ENCODE results near the gene TXNIP.
A peak's percentile ranks its signal among the peaks of the same experiment; 100 is the strongest.
"Not testable (repeated sequence)": the region's sequence is repeated elsewhere in the genome, so short reads cannot be mapped to it uniquely, and the experiment has no call there.

Gene TXNIP, protein sequence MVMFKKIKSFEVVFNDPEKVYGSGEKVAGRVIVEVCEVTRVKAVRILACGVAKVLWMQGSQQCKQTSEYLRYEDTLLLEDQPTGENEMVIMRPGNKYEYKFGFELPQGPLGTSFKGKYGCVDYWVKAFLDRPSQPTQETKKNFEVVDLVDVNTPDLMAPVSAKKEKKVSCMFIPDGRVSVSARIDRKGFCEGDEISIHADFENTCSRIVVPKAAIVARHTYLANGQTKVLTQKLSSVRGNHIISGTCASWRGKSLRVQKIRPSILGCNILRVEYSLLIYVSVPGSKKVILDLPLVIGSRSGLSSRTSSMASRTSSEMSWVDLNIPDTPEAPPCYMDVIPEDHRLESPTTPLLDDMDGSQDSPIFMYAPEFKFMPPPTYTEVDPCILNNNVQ

DNA sequence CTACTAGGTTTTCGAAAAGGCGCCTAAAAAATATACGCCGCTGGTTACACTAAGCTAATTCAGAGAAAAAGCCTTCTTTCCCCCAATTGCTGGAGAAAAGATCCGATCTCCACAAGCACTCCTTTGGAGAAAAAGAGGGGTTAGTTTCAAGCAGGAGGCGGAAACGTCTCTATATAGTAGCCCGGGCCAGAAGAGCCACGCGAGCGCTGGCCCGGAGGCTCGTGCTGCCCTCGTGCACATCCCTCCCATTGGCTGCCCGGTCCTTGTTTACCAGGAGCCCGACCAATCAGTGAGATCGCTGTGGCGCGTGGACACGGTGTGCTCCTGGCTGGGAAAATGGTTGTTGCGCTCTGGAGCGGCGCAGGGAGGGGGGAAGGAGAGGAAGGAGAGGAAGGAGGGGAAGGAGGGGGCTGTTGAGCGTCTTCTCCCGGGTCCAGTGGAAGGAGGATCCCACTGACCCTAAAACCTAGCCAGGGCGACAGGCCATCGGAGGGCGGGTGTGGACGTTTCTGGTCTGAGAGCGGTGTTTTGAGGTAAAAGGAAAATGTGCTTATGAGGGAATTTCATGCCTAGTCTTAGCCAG, at the start of gene TXNIP:
TXNIP (minus strand) TSS at position 147 of the 583 bp plus-strand sequence. CDS start 313 bp downstream, outside the sequence.
- DNase-seq, result peak; percentile 98
- in situ Hi-C loops (cut with HindIII; ENCODE audit: low pct_ligation_motif_present, low pct_unique_long_range_greater_than_20kb, low sequenced_read_pairs), result no loop called here

DNA sequence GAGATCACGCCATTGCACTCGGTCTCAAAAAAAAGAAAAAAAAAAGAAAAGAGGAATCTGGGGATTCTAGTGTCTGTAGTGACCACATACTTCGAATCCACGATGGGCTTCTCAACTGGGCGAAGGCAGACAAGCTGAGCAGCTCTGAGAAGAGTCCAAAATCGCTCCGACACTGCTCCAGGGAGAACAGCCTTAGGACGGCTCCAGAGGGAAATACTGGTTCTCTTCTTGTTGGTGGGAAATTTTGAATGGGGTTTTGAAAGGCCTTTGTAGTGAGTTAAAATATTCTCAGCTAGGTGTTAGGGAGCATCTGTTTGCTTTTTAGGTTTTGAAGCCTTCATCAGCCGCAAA, 43.4 kb upstream of the TXNIP start:
- no peak for DNase-seq
- in situ Hi-C loops (cut with HindIII; ENCODE audit: low pct_ligation_motif_present, low pct_unique_long_range_greater_than_20kb, low sequenced_read_pairs), result no loop called here

DNA sequence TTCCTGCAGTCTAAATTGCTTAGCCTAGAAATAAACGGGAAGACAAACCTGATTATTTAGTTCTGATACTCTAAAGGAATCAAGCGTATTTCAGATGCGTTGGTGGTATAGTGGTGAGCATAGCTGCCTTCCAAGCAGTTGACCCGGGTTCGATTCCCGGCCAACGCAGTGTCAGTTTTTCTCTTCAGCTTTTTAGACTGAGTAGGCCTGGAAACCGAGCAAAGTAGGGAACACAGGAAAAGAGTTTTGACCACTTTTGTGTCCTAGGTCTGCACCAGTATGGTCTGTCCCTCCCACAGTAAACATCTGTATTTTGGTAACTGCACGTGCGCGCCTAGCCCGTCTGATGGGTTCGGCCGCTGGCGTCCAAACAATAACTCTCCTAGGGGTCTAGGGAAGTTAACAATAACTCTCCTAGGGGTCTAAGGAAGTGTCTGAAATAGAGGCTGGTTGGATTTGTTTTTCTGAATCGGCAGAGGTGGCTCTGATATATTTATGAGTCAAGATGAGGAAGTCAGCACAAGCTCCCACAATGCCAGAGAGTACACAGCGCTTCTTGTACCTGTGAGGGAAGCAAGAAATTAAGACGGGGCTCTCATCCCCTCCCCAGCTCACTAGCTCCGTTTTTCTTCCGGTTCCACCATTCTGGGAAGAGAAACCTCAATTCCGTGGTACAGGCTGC, 40.7 kb upstream of the TXNIP start:
- DNase-seq, result peak; percentile 91
- in situ Hi-C loops (cut with HindIII; ENCODE audit: low pct_ligation_motif_present, low pct_unique_long_range_greater_than_20kb, low sequenced_read_pairs), result no loop called here

DNA sequence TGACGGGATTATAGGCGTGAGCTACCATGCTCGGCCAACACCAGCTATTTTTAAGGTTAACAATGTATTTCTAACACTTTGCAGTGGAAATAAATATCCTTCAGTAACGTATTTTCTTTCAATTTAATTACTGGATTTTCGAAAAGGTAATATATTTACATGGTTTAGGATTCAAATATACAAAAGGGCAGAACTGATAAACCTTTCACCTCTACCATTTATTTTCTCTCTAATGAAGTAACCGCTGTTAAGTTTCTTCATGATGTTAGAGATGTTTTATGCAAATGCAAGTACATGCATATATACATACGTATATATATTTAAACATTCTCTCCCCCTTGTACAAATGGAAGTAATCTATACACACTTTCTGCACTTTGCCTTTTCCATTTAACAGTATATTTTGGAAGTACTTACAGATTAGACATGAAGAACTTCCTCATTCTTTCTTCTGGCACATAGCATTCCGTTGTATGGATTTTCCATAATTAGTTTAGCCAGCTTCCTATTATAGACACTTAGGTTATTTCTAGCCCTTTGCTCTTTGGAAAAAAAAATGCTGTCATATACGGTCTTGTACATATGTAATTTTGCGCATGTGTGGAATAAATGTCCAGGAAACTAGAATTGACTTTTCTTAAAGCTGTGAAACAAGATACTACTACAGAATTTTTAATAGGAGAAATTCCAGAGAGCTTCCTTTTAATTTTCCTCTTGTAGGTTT, 40.0 kb upstream of the TXNIP start:
- no peak for DNase-seq
- in situ Hi-C loops (cut with HindIII; ENCODE audit: low pct_ligation_motif_present, low pct_unique_long_range_greater_than_20kb, low sequenced_read_pairs), result no loop called here

DNA sequence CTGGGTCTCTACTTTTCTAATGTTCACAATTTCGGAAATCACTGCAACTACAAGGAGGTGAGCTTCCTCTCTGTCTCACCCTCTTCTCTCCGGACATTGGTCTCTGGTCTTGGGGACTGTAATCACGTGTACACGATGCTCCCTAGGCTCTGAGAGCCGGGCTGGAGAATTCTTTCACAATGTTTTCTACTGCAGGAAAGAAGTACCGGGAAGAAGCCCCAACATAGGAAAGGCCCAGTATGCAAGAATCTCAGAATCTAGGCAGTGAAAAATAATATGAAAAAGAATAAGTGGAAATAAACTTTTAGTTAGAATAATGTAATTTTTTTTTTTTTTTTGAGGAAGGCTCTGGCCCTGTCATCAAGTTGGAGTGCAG, 38.7 kb upstream of the TXNIP start:
- peak; percentile 43 for DNase-seq
- in situ Hi-C loops (cut with HindIII; ENCODE audit: low pct_ligation_motif_present, low pct_unique_long_range_greater_than_20kb, low sequenced_read_pairs), result no loop called here

DNA sequence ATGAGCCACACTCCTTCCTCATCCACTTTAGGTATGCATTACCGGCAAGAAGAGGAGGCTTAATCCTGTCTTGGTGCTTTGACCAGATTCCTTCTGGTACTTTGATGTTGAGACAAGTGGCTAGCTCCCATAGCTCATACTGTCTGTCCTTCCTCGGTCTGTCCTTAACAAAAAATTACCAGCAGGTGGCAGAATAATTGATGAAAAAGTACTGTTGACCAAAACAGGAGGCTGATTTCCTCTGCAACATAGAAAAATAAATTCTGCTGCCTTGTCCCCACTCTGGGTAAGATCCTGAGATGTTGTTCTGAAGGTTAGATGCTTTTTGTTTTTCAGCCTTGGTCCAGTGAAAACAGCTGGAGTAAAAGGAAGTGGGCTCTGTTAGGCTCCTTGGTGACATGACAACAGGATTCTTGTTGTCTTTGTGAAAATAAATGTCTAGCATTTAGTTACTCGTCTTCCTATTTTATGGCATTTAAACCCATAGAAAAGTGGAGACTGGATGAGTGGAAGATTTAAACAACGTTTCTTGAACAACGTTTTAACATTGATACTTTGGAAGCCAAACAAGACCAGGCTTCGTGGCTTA, 36.3 kb upstream of the TXNIP start:
- in situ Hi-C loops (cut with HindIII; ENCODE audit: low pct_ligation_motif_present, low pct_unique_long_range_greater_than_20kb, low sequenced_read_pairs), result no loop called here
- peak; percentile 71 for DNase-seq

DNA sequence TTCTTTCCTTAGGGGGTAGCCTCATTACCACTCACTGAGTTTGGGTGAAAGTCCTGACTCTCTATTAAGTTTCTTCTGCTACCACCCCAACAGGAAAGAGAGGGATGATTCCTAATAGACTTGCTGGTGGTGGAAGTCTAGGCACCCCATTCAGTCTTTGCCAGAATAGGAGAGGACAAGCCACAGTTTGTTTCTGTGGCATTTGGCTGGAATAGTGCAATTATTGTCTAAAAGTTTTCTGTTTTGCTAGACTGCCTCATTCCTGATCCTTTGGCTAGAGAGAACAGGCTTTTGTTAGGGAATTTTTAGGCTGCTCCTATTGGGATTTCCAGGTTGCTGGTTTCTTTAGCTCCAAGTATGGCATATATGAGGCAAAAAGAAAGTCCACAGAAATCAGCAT, 35.1 kb upstream of the TXNIP start:
- DNase-seq, result no peak
- in situ Hi-C loops (cut with HindIII; ENCODE audit: low pct_ligation_motif_present, low pct_unique_long_range_greater_than_20kb, low sequenced_read_pairs), result no loop called here

DNA sequence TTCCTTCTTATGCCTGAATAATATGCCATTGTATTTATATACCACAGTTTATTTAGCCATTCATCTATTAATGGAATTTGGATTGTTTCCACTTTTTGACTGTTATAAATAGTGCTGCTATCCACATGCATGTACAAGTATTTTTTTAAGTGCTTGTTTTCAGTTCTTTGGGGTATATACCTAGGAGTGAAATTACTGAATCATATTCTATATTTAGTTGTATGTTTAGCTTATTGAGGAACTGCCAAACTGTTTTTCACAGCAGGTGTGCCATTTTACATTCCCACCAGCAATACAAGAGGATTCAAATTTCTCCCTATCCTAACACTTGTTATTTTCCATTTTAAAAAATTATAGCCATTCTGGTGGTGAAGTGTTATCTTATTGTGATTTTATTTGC, 32.7 kb upstream of the TXNIP start:
- in situ Hi-C loops (cut with HindIII; ENCODE audit: low pct_ligation_motif_present, low pct_unique_long_range_greater_than_20kb, low sequenced_read_pairs), result no loop called here
- no peak for DNase-seq

DNA sequence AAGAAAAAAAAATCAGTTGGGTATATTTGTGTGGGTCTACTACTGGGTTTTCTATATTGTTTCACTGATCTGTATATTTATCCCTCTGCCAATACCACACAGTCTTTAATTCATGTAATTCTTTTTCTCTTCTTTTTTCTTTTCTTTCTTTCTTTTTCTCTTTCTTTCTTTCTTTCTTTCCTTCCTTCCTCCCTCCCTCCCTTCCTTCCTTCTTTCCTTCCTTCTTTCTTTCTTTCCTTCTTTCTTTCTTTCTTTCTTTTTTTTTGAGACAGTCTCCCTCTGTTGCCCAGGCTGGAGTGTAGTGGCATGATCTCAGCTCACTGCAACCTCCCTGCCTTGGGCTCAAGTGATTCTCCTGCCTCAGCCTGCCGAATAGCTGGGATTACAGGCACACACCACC, 30.3 kb upstream of the TXNIP start:
- in situ Hi-C loops (cut with HindIII; ENCODE audit: low pct_ligation_motif_present, low pct_unique_long_range_greater_than_20kb, low sequenced_read_pairs); DNase-seq: not testable (repeated sequence)

DNA sequence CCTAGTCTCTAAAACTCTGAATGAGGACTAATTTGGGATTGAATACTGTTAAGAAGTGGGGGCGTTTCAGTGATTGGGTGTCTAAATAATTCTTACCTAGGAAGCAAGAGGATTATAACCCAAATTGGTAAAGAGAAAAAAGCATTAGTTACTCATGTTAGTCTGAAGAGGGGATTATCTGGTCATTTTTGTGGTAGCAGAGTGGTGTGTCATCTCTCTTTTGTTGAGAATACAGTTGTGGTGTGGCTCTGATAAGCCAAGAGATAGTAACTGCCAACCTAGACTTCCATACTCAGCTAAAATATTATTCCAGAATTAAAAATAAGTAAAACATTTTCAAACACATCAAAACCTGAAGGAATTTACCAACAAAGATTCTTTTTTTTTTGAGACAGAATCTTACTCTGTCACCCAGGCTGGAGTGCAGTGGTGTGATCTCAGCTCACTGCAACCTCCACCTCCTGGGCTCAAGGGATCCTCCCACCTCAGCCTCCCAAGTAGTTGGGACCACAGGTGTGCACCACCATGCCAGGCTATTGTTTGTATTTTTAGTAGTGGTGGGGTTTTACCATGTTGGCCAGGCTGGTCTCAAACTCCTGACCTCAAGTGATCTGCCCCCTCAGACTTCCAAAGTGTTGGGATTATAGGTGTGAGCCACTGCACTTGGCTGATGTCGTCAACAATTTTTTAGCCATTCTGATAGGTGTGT, 29.6 kb upstream of the TXNIP start:
- in situ Hi-C loops (cut with HindIII; ENCODE audit: low pct_ligation_motif_present, low pct_unique_long_range_greater_than_20kb, low sequenced_read_pairs); DNase-seq: not testable (repeated sequence)

DNA sequence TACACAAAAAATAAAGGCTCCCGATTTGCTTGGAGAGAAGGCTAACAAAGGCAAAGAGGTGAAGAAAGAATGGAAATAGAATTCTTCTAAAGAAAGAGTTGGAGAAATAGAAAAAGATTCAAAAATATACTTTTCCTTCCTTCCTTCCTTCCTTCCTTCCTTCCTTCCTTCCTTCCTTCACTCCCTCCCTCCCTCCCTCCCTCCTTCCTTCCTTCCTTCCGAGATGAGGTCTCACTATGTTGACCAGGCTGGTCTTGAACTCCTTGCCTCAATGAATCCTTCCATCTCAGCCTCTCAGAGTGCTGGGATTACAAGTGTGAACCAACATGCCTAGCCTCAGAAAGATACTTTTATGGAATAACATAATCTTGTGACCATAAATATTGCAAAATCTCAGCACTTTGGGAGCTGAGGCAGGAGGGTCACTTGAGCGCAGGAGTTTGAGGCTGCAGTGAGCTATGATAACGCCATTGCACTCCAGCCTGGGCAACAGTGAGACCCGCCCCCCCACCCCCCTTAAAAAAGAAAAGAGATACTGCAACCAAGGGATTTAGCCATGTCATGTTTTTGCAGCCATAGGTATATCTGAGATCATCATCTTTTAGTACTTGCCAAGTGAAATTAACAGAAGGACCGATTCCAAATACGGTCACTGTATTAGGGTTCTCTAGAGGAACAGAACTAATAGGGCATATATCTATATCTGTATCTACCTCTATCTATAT, 26.2 kb upstream of the TXNIP start:
- DNase-seq, result no peak
- in situ Hi-C loops (cut with HindIII; ENCODE audit: low pct_ligation_motif_present, low pct_unique_long_range_greater_than_20kb, low sequenced_read_pairs), result no loop called here

DNA sequence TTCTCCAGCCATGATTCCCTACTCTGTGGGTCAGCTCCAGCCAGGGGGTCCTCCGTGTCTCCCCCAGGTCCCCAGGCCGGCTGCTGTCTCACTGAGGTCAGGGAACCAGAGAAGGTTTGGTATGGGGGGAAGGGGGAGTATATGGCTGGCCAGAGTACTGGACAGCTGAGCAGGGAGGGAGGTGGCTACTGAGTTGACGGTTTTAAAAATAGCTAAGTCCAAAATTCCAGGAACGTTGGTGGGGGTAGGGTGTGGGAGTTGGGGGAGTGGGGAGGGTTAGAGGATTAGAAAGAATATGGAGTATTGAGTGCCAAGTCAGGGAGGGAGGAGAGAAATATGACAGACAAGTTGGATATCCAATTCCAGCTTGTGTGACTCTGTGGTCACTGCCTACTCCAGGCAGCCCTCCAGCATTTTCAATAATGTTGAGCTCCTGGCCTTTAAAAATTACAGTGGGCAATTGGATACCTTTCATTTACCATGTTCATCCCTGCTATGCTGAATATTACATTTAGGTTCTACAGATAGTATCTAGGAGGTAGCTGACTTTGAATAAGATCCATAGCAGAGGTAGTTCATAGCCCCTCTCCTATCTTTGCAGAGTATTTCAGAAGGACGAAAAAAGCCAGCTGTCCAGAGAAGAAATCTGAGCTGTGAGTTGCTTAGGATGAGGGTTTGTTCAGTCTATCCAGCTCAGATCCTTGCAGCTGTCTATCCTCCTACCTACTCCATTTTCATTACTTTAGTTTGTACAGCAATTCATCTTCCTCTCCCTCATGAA, 25.4 kb upstream of the TXNIP start, which contains the start of gene HJV:
HJV (minus strand) TSS at position 114 of the 781 bp plus-strand sequence. CDS start 1,504 bp downstream, outside the sequence.
- DNase-seq, result no peak
- in situ Hi-C loops (cut with HindIII; ENCODE audit: low pct_ligation_motif_present, low pct_unique_long_range_greater_than_20kb, low sequenced_read_pairs), result no loop called here

DNA sequence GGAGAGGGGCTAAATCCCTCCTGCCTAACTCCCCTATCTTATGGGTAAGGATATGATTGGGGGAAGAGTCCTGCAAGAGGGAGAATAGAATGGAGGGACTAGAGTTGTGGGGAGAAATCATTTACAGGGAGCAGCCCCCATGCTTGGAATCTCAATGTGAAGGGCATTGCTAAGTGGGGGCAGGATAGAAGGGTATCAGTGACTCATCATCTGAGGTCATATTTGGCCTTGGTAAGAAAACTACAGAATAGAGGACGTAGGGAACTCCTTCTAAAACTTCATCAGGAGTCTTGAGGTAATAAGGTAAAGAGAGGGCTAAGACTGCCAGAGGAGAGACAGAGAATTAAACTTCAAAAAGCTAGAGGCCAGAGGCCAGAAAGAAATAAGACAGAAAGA, 24.7 kb upstream of the TXNIP start:
- no peak for DNase-seq
- in situ Hi-C loops (cut with HindIII; ENCODE audit: low pct_ligation_motif_present, low pct_unique_long_range_greater_than_20kb, low sequenced_read_pairs), result no loop called here

DNA sequence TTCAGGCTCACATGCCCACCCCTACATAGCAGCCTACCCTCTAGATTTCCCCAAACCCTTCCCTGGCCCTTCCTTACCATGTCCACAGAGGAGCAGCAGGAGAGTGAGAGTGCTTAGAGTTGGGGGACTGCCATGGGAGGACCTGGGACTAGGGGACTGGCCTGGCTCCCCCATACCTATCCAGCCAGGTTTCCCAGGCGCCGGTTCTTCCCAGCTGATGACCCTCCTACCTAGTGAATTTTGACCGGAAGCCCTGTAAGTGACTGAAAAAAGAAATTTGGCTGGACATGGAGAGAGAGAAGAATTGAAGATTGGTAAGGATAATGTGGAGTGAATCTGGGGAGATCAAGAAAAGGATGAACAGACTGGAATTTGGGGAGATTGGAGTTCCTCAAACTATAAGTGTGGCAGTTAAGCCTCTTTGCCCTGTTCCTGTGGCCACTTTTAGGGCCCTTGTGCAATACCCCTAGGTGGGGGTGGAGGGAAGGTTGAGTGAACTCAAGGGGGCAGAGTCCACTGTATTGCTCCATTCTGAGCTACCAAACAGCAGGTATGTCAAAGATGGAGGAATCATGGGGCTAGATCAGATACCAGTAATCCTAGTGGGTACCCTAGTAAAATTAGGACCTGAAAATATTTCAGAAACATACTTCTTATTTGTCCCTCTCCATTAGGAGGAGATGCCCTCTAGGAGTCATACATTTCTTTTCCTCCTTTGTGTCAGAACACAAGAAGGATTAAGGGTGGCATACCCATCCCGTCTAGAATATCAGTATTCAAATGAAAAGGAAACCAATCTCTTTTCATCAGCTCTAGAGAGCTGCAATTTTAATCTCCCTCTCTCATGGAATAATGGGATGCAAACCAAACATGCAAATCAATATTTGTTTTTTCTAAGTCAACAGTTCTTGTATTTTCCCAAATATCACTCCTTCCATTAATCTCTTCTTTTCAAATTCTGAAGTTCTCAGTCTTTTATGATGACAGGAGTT, 24.0 kb upstream of the TXNIP start:
- DNase-seq, result no peak
- in situ Hi-C loops (cut with HindIII; ENCODE audit: low pct_ligation_motif_present, low pct_unique_long_range_greater_than_20kb, low sequenced_read_pairs), result no loop called here

DNA sequence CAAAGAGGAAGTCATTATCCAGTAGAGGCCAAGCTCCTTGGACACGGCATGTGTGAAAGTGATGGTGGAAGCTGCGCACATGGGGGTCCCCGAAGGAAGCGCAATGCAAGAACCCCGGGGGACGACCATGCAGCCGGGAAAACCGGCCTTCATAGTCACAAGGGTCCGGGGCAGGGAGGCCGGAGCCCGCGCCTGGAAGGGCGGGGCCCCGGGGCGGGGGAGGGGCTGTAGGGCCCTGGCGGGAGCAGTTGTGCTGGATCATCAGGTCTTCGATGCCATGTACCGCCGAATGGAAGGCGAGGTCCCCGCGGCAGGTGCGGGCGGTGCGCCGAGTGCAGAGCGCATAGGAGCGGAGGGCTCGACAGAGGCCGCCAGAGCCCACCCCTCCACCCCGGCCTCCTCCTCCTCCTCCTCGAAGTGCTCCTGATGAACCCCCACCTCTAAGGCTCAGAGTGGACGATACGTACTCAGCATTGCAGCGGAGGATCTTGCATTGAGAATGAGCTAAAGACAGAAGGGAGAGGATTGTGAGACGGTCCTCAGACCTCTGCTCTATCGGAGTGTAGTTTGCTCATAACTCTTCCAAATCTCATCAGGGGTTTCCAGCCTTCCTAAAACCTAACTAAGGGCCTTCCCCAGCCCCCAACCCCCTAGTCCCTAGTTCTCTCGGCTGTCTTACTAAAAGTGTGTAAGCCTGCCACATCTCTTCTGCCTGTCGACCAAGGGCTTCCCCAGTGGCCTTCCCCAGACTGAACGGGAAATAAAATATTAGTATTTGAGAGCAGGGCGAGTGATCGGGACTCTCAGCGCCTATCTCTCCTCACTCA, 23.1 kb upstream of the TXNIP start:
- in situ Hi-C loops (cut with HindIII; ENCODE audit: low pct_ligation_motif_present, low pct_unique_long_range_greater_than_20kb, low sequenced_read_pairs), result no loop called here
- no peak for DNase-seq

Data from ACHN (cell line).